HEK293T (cell line): ENCODE results near the gene DPEP2NB.

ENCODE experiments used
- CTCF ChIA-PET: fragments of 350-600 bp; formaldehyde crosslinking; extraction: SDS; loops from one replicate; lab custom pipeline; 2021; ENCODE audit warnings: antibody characterized with exemption, inconsistent platforms; lab: Yijun Ruan, JAX
- POLR2A ChIA-PET: fragments of 350-600 bp; formaldehyde crosslinking; extraction: SDS; loops from one replicate; lab custom pipeline; 2020; ENCODE audit warnings: antibody characterized with exemption, inconsistent platforms; lab: Yijun Ruan, JAX
- DNase-seq: peaks from one replicate; pipeline ENCODE4 v3.0.0; 2012; ENCODE audit warnings: mixed read lengths; ENCODE audit errors: extremely low spot score
- ARNT ChIP-seq: fragments of 450-650 bp; IDR thresholded peaks from 2 replicates; pipeline ENCODE4 v1.6.1; 2017; ENCODE audit warnings: mild to moderate bottlenecking
- BHLHE40 ChIP-seq: fragments of 450-650 bp; IDR thresholded peaks from 2 replicates; pipeline ENCODE4 v1.6.1; 2016; ENCODE audit warnings: mild to moderate bottlenecking, moderate library complexity, borderline replicate concordance
- CTBP1 ChIP-seq: fragments of 450-650 bp; IDR thresholded peaks from 2 replicates; pipeline ENCODE4 v1.6.1; 2016; ENCODE audit warnings: borderline replicate concordance
- ELF4 ChIP-seq: fragments of 450-650 bp; IDR thresholded peaks from 2 replicates; pipeline ENCODE4 v1.6.1; 2017; ENCODE audit warnings: antibody characterized with exemption
- FOXA1 ChIP-seq: fragments of 450-650 bp; IDR thresholded peaks from 2 replicates; pipeline ENCODE4 v1.6.1; 2016; ENCODE audit warnings: mild to moderate bottlenecking
- FOXK2 ChIP-seq: fragments of 450-650 bp; IDR thresholded peaks from 2 replicates; pipeline ENCODE4 v1.6.1; 2016; ENCODE audit warnings: mild to moderate bottlenecking
- FOXM1 ChIP-seq: fragments of 450-650 bp; IDR thresholded peaks from 2 replicates; pipeline ENCODE4 v1.6.1; 2017; ENCODE audit warnings: mild to moderate bottlenecking, borderline replicate concordance
- HDGF ChIP-seq: fragments of 450-650 bp; IDR thresholded peaks from 2 replicates; pipeline ENCODE4 v1.6.1; 2017; ENCODE audit warnings: antibody characterized with exemption, borderline replicate concordance
- L3MBTL2 ChIP-seq: fragments of 450-650 bp; conservative IDR thresholded peaks from 2 replicates; pipeline ENCODE4 v1.6.1; 2016; ENCODE audit warnings: mild to moderate bottlenecking
- LEF1 ChIP-seq: fragments of 450-650 bp; IDR thresholded peaks from 2 replicates; pipeline ENCODE4 v1.6.1; 2017; ENCODE audit warnings: mild to moderate bottlenecking, borderline replicate concordance
- NFRKB ChIP-seq: fragments of 450-650 bp; IDR thresholded peaks from 2 replicates; pipeline ENCODE4 v1.6.1; 2016; ENCODE audit warnings: mild to moderate bottlenecking, moderate library complexity
- SP1 ChIP-seq: fragments of 450-650 bp; IDR thresholded peaks from 2 replicates; pipeline ENCODE4 v1.6.1; 2017
- SUZ12 ChIP-seq: fragments of 450-650 bp; IDR thresholded peaks from 2 replicates; pipeline ENCODE4 v1.6.1; 2016; ENCODE audit warnings: mild to moderate bottlenecking
- TARDBP ChIP-seq: fragments of 450-650 bp; IDR thresholded peaks from 2 replicates; pipeline ENCODE4 v1.6.1; 2016
- ZNF384 ChIP-seq: fragments of 450-650 bp; IDR thresholded peaks from 2 replicates; pipeline ENCODE4 v1.6.1; 2016
- TF ChIP-seq, protein P1 (sequence below): fragments of 450-650 bp; IDR thresholded peaks from 2 replicates; pipeline ENCODE4 v1.6.1; 2016

Gene DPEP2NB

GRCh38 chr16:67971111-67971510, 44.6 kb downstream of the DPEP2NB start:
- CTCF ChIA-PET: interaction anchor here (0.5 kb wide), 1 partner anchor 150 kb away, joined by 3 read pairs; no protein-coding TSS in a partner anchor
- POLR2A ChIA-PET: no interaction called here

DNA sequence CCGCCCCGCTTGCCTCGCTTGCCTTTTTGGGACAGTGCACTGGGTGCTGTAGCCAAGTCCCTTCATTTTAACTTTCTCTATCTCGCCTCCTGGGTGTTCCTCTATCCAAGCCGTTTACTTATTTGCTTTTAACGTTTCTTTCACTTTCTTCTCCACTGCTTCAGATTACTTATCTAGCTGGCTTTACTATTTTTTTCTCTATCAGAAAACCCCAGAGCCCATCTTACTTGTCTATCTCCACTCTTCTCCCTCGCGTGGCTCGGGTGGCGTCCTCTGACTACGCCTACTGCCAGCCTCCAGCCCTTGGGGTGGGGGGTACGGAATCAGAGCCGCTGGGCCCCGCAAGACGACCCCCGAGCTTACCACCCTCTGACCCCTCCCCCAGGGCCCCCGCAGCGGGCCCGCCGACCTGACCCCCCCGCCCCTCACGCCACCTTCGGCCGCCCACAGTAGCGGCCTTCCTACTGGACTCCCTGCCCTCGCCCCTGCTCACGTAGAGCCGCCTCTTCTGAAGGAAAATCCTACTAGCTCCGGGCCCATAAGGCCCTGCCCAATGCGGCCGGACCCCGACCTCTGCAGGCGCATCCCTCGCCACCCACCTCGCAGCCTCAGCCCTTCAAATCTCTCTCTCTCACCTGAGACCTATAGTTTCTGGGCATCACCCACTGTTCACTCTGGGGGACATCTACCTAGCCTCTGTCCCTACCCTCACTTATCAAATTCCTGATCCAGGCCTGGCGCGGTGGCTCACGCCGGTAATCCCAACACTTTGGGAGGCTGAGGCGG, 46.3 kb downstream of the DPEP2NB start:
- CTCF ChIA-PET: interaction anchor here (0.6 kb wide), 1 partner anchor 398 kb away, joined by 3 read pairs; no protein-coding TSS in a partner anchor
- POLR2A ChIA-PET: no interaction called here
- TF ChIP-seq ARNT: no peak
- no peak for TF ChIP-seq LEF1
- no peak for TF ChIP-seq SUZ12
- DNase-seq: no peak

More at GRCh38 chr16:67971111-67971510, 44.6 kb downstream of the DPEP2NB start:
- TF ChIP-seq HDGF (no peak), SUZ12 (no peak), ELF4 (no peak), FOXA1 (no peak), ARNT (no peak), LEF1 (no peak), SP1 (no peak), L3MBTL2 (no peak), FOXM1 (no peak), TARDBP (no peak), BHLHE40 (no peak), ZNF384 (no peak), FOXK2 (no peak), CTBP1 (no peak), NFRKB (no peak)
- TF ChIP-seq, protein P1, sequence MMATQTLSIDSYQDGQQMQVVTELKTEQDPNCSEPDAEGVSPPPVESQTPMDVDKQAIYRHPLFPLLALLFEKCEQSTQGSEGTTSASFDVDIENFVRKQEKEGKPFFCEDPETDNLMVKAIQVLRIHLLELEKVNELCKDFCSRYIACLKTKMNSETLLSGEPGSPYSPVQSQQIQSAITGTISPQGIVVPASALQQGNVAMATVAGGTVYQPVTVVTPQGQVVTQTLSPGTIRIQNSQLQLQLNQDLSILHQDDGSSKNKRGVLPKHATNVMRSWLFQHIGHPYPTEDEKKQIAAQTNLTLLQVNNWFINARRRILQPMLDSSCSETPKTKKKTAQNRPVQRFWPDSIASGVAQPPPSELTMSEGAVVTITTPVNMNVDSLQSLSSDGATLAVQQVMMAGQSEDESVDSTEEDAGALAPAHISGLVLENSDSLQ: no peak
- DNase-seq: no peak

DNA sequence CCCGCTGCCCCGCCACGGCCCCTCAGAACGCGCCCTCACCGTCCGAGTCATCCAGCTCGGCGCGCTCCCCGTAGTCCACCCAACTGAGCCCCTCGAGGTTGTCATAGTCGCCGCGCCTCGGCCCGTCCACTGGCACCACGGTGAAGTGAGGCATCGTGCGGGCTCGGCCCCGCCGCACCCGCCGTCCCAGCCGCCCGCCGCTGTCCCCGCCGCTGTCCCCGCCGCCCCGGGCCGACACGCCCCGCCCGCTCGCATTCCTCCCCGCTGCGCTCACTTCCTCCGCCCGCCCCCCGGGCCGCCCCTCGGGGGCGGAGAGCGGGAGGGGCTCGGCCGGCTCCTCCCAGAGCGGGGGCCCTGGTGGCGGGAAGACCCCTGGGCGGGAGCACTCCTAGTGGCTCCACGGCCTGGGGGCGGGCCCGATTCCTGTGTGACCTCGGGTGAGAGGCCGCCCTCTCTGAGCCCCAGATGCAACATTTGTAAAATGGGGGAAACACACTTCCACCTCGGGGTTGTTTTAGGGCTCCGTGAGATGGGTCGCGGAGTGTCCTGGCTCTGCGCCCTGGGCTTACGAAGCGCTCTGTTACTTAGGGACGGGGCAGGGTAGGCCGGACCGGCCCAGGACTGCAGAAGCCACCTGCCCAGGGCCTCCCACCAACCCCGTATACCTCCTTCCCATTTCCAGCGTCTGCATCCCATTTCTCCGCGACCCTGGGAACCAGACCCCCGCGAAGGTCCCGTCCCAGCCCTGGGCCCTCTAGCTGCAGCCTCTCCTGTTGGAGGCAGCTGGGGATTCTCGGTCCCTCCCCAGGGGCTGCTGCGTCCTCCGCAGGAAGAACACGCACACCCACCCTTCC, 47.1 kb downstream of the DPEP2NB start, which contains the start of gene SLC12A4:
TSS of gene SLC12A4 (minus strand) at position 238 of the 854 bp plus-strand sequence. CDS start at position 154, 84 bp downstream.
- ChIA-PET POLR2A (no interaction called here), CTCF (interaction anchor here (0.6 to 1.1 kb wide), 2 partner anchors 65 to 398 kb away, joined by 3 read pairs; no protein-coding TSS in a partner anchor)
- peak; percentile 85 for DNase-seq
- TF ChIP-seq FOXM1 (peak; percentile 76; the same call in 1 of the 2 replicates), SUZ12 (no peak)

DNA sequence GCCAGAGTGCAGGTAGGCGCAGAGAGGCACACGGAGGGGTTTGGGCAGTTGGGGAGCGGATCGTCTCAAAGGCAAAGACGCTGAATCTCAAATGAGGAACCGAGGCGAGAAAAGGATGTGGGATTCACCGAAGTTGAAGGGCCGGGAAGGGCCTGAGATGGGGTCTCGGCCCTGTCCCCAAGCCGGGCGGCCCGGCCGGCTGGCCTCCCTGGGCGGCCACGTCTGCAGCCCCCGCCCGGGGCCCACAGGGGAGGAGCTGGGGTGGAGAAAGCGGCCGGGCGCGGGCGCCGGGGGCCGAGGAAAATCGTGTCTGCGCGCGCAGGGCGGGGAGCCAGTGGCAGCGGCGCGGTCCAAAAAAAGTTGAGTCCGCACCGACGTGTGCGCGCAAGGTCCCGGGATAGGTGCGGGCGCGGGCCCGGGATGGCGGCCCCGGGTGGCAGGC, 47.7 kb downstream of the DPEP2NB start:
- peak; percentile 49 for DNase-seq
- ChIA-PET CTCF (interaction anchor here (1.1 kb wide), 1 partner anchor 66 kb away, joined by 3 read pairs; no protein-coding TSS in a partner anchor), POLR2A (no interaction called here)
- TF ChIP-seq SP1 (no peak), L3MBTL2 (no peak), CTBP1 (no peak), BHLHE40 (no peak), ARNT (no peak), FOXK2 (no peak), ZNF384 (no peak), SUZ12 (no peak), HDGF (no peak), TARDBP (no peak), FOXA1 (no peak), ELF4 (no peak), LEF1 (no peak)
- TF ChIP-seq, protein P1: no peak

DNA sequence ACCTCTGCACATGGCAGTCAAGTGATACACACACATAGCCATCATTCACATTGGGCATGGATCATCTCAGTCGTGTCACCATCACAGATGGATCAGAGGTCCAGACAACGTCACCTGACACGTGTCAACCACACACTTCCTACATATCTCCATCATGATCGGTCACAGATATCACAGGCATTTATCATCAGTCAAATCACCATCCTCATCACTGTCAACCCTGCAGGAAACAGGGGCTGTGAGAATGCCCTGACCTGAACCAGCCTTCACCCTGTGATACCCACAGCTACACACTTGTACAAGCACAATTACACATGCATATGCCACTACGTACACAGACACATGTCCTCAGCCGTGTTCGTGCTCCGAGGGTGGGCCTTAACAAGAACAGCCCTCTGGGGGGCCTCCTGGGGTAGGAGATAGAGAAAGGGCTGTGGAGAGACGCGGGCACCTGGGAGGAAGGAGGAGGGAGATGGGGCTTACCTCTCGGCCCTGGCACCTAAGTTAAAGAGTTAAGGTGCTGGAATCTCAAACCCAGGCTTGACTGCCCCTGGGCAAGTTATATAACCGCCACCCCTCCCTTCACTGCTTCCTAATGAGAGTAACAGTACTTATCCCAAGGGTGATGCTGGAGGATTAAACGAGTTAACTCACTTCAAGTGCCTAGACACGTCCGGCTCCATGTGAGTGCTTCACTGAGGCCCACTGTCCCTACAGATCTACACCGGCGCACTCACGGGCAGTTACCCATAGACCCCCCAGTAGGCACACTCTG, 48.3 kb downstream of the DPEP2NB start:
- CTCF ChIA-PET: interaction anchor here (1.1 kb wide), 1 partner anchor 66 kb away, joined by 3 read pairs; no protein-coding TSS in a partner anchor
- TF ChIP-seq FOXA1: no peak
- no peak for TF ChIP-seq TARDBP
- no peak for TF ChIP-seq HDGF
- POLR2A ChIA-PET: no interaction called here
- DNase-seq: no peak
